ENCODE results near the gene TBC1D22A.

DNA sequence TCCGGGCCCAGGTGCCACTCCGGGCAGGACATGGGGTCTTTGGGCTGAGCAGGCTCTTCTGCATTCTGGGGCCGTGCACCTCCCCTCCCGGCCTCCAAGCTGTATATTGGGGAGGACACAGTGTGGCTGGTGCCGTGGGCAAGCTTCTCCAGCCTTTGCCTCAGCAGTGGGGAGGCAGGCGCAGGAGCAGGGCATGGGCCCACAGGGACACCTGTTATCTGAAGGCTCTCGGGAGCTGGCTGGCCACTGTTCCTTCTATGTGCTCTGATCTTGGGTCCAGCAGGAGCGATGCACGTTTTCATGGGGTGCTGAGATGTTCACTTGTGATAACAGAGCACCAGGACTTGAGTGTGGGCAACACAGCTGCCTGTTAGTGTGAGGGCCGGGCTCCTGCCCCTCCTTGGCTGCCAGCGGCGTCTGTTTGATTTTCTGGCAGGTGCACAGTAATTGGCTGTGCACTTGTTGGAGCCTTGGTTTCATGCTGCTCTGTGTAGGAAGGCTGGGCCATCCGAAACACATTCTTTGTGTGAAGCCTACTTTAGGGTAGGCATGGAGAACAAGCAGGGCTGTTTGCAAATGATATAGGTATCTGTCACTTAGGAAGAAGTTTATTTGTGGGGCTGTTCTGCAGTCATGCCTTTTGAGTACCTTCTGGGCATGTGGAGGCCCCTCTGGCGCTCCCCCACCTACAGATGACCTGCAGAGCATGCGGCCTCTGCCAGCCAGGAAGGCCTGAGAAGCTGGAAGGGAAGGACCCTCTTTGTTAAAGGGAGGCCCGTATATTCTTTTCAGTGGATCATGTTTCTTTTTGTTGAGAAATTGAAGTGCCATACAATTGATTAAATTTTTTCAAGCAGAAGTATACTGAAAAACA is 201.5 kb downstream of the TBC1D22A start:
- TF ChIP-seq, protein P1, sequence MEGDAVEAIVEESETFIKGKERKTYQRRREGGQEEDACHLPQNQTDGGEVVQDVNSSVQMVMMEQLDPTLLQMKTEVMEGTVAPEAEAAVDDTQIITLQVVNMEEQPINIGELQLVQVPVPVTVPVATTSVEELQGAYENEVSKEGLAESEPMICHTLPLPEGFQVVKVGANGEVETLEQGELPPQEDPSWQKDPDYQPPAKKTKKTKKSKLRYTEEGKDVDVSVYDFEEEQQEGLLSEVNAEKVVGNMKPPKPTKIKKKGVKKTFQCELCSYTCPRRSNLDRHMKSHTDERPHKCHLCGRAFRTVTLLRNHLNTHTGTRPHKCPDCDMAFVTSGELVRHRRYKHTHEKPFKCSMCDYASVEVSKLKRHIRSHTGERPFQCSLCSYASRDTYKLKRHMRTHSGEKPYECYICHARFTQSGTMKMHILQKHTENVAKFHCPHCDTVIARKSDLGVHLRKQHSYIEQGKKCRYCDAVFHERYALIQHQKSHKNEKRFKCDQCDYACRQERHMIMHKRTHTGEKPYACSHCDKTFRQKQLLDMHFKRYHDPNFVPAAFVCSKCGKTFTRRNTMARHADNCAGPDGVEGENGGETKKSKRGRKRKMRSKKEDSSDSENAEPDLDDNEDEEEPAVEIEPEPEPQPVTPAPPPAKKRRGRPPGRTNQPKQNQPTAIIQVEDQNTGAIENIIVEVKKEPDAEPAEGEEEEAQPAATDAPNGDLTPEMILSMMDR (IDR thresholded peaks at IDR 0.05): no peak
- no peak for TF ChIP-seq POLR2A (IDR thresholded peaks at IDR 0.05)
- no peak for TF ChIP-seq EP300 (IDR thresholded peaks at IDR 0.05)

All from ovary (tissue), 3 donors.